HT1080 (cell line): ENCODE measurements around the gene FASTKD3. TPM values are rescaled to one million over a fixed set of nuclear protein-coding genes. Genes with fewer than 3 reads are reported as not detected.

Source experiments
- DNase-seq: peaks from one replicate; pipeline ENCODE4 v3.0.0-alpha.2; 2015; ENCODE audit warnings: low read depth
- total RNA-seq: library from RNA; depleted of rRNA; stranded (reverse); fragments of >200 nt; shearing (Covaris generic); gene quantifications from 2 replicates; pipeline ENCODE4 v1.2.3, GENCODE V29; 2014

FASTKD3 gene
- total RNA-seq, 1 experiment from 2014 or later: 24.7 TPM

- no peak for DNase-seq
These were observed 18.2 kb downstream of the FASTKD3 start, which contains the start of gene CFAP90 for GRCh38 chr5:7850395-7851239. Gene CFAP90 (minus strand): TSS chr5:7851133. CDS start chr5:7851021, 112 bp downstream.

GRCh38 chr5:7849681-7850394 lies 19.0 kb downstream of the FASTKD3 start:
- no peak for DNase-seq

- DNase-seq: no peak
These were observed 20.5 kb downstream of the FASTKD3 start for GRCh38 chr5:7848296-7848695.

GRCh38 chr5:7846327-7846726 lies 22.5 kb downstream of the FASTKD3 start:
- DNase-seq: no peak

GRCh38 chr5:7845557-7845956 lies 23.3 kb downstream of the FASTKD3 start:
- no peak for DNase-seq

- DNase-seq: no peak
These were observed 23.9 kb downstream of the FASTKD3 start for GRCh38 chr5:7844901-7845300.

- no peak for DNase-seq
These were observed 26.3 kb downstream of the FASTKD3 start for GRCh38 chr5:7842531-7842930.

- no peak for DNase-seq
These were observed 31.4 kb downstream of the FASTKD3 start for GRCh38 chr5:7837403-7837802.

- no peak for DNase-seq
These were observed 33.8 kb downstream of the FASTKD3 start for GRCh38 chr5:7834982-7835381.

- DNase-seq: no peak
These were observed 40.6 kb downstream of the FASTKD3 start for GRCh38 chr5:7828269-7828668.

- no peak for DNase-seq
These were observed 41.2 kb downstream of the FASTKD3 start for GRCh38 chr5:7827610-7828009.

- DNase-seq: no peak
These were observed 43.2 kb downstream of the FASTKD3 start for GRCh38 chr5:7825630-7826029.

GRCh38 chr5:7824995-7825394 lies 43.8 kb downstream of the FASTKD3 start:
- DNase-seq: no peak

GRCh38 chr5:7823594-7823993 lies 45.2 kb downstream of the FASTKD3 start:
- no peak for DNase-seq

- no peak for DNase-seq
These were observed 46.4 kb downstream of the FASTKD3 start for GRCh38 chr5:7822449-7822848.

- no peak for DNase-seq
These were observed 52.3 kb downstream of the FASTKD3 start for GRCh38 chr5:7816535-7816901.

GRCh38 chr5:7815892-7816534 lies 52.8 kb downstream of the FASTKD3 start:
- peak; percentile 80 for DNase-seq

- no peak for DNase-seq
These were observed 54.0 kb downstream of the FASTKD3 start for GRCh38 chr5:7814816-7815215.

GRCh38 chr5:7813576-7813975 lies 55.3 kb downstream of the FASTKD3 start:
- no peak for DNase-seq

- no peak for DNase-seq
These were observed 55.8 kb downstream of the FASTKD3 start for GRCh38 chr5:7813007-7813406.

- peak; percentile 17 for DNase-seq
These were observed 57.1 kb downstream of the FASTKD3 start for GRCh38 chr5:7811715-7812114.
